Endodermal cell (in vitro differentiated cells): ENCODE data around the gene AKAP6. TPM values are rescaled to one million over a fixed set of nuclear protein-coding genes. Genes with fewer than 3 reads are reported as not detected.

Experiments used
- DNase-seq: peaks from one replicate; pipeline ENCODE4 v3.0.0-alpha.2; 2017
- H3K27ac ChIP-seq: 2 replicates; pipeline ENCODE4 v1.5.1; 2013; ENCODE audit warnings: mild to moderate bottlenecking, low read depth, low read length, moderate library complexity
- H3K27me3 ChIP-seq: 2 replicates; pipeline ENCODE4 v1.6.1; 2013; ENCODE audit warnings: mild to moderate bottlenecking, low read length, moderate library complexity; ENCODE audit not compliant: insufficient read depth, control insufficient read depth, poor library complexity, severe bottlenecking
- H3K36me3 ChIP-seq: 2 replicates; pipeline ENCODE4 v1.7.0; 2013; ENCODE audit warnings: mild to moderate bottlenecking, low read length, moderate library complexity; ENCODE audit not compliant: control insufficient read depth, insufficient read depth
- H3K4me1 ChIP-seq: one replicate; pipeline ENCODE4 v1.7.0; 2013; ENCODE audit warnings: low read length; ENCODE audit not compliant: control insufficient read depth, insufficient read depth
- H3K4me3 ChIP-seq: 2 replicates; pipeline ENCODE4 v1.5.1; 2013; ENCODE audit warnings: mild to moderate bottlenecking, low read length, moderate library complexity
- H3K9ac ChIP-seq: 2 replicates; pipeline ENCODE4 v1.6.1; 2013; ENCODE audit warnings: mild to moderate bottlenecking, low read length, moderate library complexity; ENCODE audit not compliant: poor library complexity, severe bottlenecking; ENCODE audit errors: extremely low read depth
- H3K9me3 ChIP-seq: 2 replicates; pipeline ENCODE4 v1.6.1; 2013; ENCODE audit warnings: mild to moderate bottlenecking, low read length, moderate library complexity; ENCODE audit not compliant: control insufficient read depth
- H3K27ac Mint-ChIP-seq: 2 replicates; pipeline ENCODE4 v1.8.0; 2020; ENCODE audit warnings: mixed read lengths
- H3K27me3 Mint-ChIP-seq: 2 replicates; pipeline ENCODE4 v1.8.0; 2021; ENCODE audit warnings: mild to moderate bottlenecking, mixed read lengths; ENCODE audit not compliant: insufficient read depth
- H3K36me3 Mint-ChIP-seq: 2 replicates; pipeline ENCODE4 v1.8.0; 2020; ENCODE audit warnings: low read depth, mixed read lengths
- H3K4me1 Mint-ChIP-seq: 2 replicates; pipeline ENCODE4 v1.8.0; 2020; ENCODE audit warnings: mixed read lengths
- H3K4me3 Mint-ChIP-seq: 2 replicates; pipeline ENCODE4 v1.8.0; 2020; ENCODE audit warnings: mild to moderate bottlenecking, moderate library complexity, mixed read lengths
- H3K9me3 Mint-ChIP-seq: 2 replicates; pipeline ENCODE4 v1.8.0; 2020; ENCODE audit warnings: mild to moderate bottlenecking, mixed read lengths
- CTCF ChIP-seq: fragments of 200-600 bp; sonication (generic); conservative IDR thresholded peaks from 2 replicates; pipeline ENCODE4 v1.5.0; 2021; ENCODE audit warnings: antibody characterized with exemption, mild to moderate bottlenecking
- WGBS, 2 experiments: methylation state at CpG; one replicate each; pipeline versions ENCODE4 v1.1.5 to v1.1.7; 2013; ENCODE audit warnings: missing lambda C conversion rate in 2 of 2, mixed read lengths in 1 of 2; ENCODE audit not compliant: insufficient coverage in 1 of 2, insufficient read length in 1 of 2; 5-methylcytosine and 5-hydroxymethylcytosine counted together
- total RNA-seq, 2 donors: library from RNA; stranded (reverse); fragmentation: NEBNext Ultra II Directional in 1 of 2; extraction: Animal tissue kit (Norgen Biotek cat#: 25700) in 1 of 2; gene quantifications; 2 replicates in 1 of 2; 3 replicates in 1 of 2; pipeline ENCODE4 v1.2.1, GENCODE V29; 2021

Gene AKAP6
- total RNA-seq, 2 donors from 2014 or later: 4.3 to 5.0 TPM

- H3K36me3 Mint-ChIP-seq: no peaks in the 10 kb centered on the region
- peaks cover 8% of the 10 kb centered on the region for H3K9me3 ChIP-seq
- peaks cover 12% of the 10 kb centered on the region for H3K9me3 Mint-ChIP-seq
- no peaks in the 10 kb centered on the region for H3K4me1 Mint-ChIP-seq
- H3K27me3 Mint-ChIP-seq: peaks cover 5% of the 10 kb centered on the region
- H3K27ac Mint-ChIP-seq: no peak overlapping the region
- H3K4me3 ChIP-seq: no peak overlapping the region
- H3K4me3 Mint-ChIP-seq: no peak overlapping the region
- 87 to 91% methylated on average over 3 to 4 of the region's 4 CpGs for WGBS, 2 experiments
- H3K4me1 ChIP-seq: no peaks in the 10 kb centered on the region
- H3K27ac ChIP-seq: no peak overlapping the region
- H3K36me3 ChIP-seq: no peaks in the 10 kb centered on the region
- no peak for DNase-seq
- no peak overlapping the region for H3K9ac ChIP-seq
- no peaks in the 10 kb centered on the region for H3K27me3 ChIP-seq
- TF ChIP-seq CTCF: no peak
Measured at GRCh38 chr14:32757568-32757967, 428.5 kb downstream of the AKAP6 start.

- no peak overlapping the region for H3K27ac ChIP-seq
- no peak overlapping the region for H3K27ac Mint-ChIP-seq
Measured at GRCh38 chr14:32761381-32761968, 432.4 kb downstream of the AKAP6 start.

GRCh38 chr14:32762886-32763285 is 433.8 kb downstream of the AKAP6 start:
- Mint-ChIP-seq H3K9me3 (no peaks in the 10 kb centered on the region), H3K27me3 (peaks cover 5% of the 10 kb centered on the region), H3K4me1 (no peaks in the 10 kb centered on the region), H3K36me3 (no peaks in the 10 kb centered on the region), H3K4me3 (no peak overlapping the region), H3K27ac (no peak overlapping the region)
- Histone ChIP-seq H3K9me3 (no peaks in the 10 kb centered on the region), H3K27ac (no peak overlapping the region), H3K27me3 (no peaks in the 10 kb centered on the region), H3K4me1 (no peaks in the 10 kb centered on the region), H3K4me3 (no peak overlapping the region), H3K36me3 (no peaks in the 10 kb centered on the region), H3K9ac (no peak overlapping the region)
- no peak for DNase-seq
- TF ChIP-seq CTCF: no peak
- WGBS, 2 experiments: 95% methylated on average over 2 of the region's 2 CpGs; no CpG with 5 or more reads in 1 of the 2 experiments

More at GRCh38 chr14:32761381-32761968, 432.4 kb downstream of the AKAP6 start:
- H3K9ac ChIP-seq: no peak overlapping the region
- H3K27me3 ChIP-seq: no peaks in the 10 kb centered on the region
- 79 to 89% methylated on average over 3 to 5 of the region's 5 CpGs for WGBS, 2 experiments
- Mint-ChIP-seq H3K27me3 (peaks cover 5% of the 10 kb centered on the region), H3K36me3 (no peaks in the 10 kb centered on the region), H3K4me3 (no peak overlapping the region), H3K4me1 (no peaks in the 10 kb centered on the region), H3K9me3 (no peaks in the 10 kb centered on the region)
- no peaks in the 10 kb centered on the region for H3K4me1 ChIP-seq
- H3K9me3 ChIP-seq: no peaks in the 10 kb centered on the region
- no peaks in the 10 kb centered on the region for H3K36me3 ChIP-seq
- no peak for DNase-seq
- H3K4me3 ChIP-seq: no peak overlapping the region
- no peak for TF ChIP-seq CTCF
